ENCODE data around the gene ESPNL.

DNA sequence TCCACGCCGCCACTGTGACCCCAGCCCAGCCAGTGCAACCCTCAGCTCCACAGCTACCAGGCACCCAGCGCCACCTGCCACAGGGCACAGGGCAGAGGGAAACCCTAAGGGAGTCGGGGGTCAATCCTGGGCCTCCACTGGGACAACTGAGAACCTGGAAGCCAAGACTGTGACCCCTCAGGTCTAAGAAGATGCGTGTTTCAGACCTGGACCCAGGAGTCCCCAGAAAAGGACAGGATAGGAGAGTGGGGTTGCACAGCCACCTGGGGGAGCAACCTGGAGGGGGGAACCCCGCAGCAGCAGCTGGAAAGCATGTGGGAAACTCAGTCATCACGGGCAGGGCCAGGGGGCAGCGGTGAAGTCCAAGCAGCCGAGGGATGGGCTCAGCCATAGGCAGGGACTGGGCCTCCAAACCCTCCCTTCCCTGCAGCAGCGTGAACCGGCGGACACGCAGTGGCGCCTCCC is 4.1 kb downstream of the ESPNL start:
- TF ChIP-seq TCF7 (IDR thresholded peaks at IDR 0.05; ENCODE audit: borderline replicate concordance) (no peak), CEBPB (tag; IDR thresholded peaks at IDR 0.05) (no peak), CBX3 (IDR thresholded peaks at IDR 0.05; ENCODE audit: borderline replicate concordance in 1 of 2, low read length in 2 of 2) (no peak), RB1 (IDR thresholded peaks at IDR 0.05; ENCODE audit: low read depth) (no peak), TBL1XR1 (IDR thresholded peaks at IDR 0.05; ENCODE audit: low read length in 2 of 2) (no peak), TEAD4 (IDR thresholded peaks at IDR 0.05; ENCODE audit: low read length) (no peak), TEAD4 (CRISPR knock-in tag; IDR thresholded peaks at IDR 0.05; ENCODE audit: borderline replicate concordance) (no peak), RAD21 (CRISPR knock-in tag; conservative IDR thresholded peaks at IDR 0.05 in 1 of 2, IDR thresholded peaks at IDR 0.05 in 1 of 2) (no peak), HCFC1 (IDR thresholded peaks at IDR 0.05; ENCODE audit: low read depth, low read length) (no peak)
- TF ChIP-seq, protein P1, sequence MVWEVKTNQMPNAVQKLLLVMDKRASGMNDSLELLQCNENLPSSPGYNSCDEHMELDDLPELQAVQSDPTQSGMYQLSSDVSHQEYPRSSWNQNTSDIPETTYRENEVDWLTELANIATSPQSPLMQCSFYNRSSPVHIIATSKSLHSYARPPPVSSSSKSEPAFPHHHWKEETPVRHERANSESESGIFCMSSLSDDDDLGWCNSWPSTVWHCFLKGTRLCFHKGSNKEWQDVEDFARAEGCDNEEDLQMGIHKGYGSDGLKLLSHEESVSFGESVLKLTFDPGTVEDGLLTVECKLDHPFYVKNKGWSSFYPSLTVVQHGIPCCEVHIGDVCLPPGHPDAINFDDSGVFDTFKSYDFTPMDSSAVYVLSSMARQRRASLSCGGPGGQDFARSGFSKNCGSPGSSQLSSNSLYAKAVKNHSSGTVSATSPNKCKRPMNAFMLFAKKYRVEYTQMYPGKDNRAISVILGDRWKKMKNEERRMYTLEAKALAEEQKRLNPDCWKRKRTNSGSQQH (CRISPR knock-in tag; IDR thresholded peaks at IDR 0.05): no peak
- TF ChIP-seq, protein P2, sequence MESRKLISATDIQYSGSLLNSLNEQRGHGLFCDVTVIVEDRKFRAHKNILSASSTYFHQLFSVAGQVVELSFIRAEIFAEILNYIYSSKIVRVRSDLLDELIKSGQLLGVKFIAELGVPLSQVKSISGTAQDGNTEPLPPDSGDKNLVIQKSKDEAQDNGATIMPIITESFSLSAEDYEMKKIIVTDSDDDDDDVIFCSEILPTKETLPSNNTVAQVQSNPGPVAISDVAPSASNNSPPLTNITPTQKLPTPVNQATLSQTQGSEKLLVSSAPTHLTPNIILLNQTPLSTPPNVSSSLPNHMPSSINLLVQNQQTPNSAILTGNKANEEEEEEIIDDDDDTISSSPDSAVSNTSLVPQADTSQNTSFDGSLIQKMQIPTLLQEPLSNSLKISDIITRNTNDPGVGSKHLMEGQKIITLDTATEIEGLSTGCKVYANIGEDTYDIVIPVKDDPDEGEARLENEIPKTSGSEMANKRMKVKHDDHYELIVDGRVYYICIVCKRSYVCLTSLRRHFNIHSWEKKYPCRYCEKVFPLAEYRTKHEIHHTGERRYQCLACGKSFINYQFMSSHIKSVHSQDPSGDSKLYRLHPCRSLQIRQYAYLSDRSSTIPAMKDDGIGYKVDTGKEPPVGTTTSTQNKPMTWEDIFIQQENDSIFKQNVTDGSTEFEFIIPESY (CRISPR knock-in tag; IDR thresholded peaks at IDR 0.05): no peak
